Parathyroid adenoma (tissue), 2 donors: Measurements from ENCODE around the gene FAP.

Experiments used
- H2AFZ ChIP-seq: fragments of 300-600 bp; sonication (generic); one replicate; pipeline ENCODE4 v1.7.0; 2017; ENCODE audit warnings: antibody characterized with exemption, mild to moderate bottlenecking
- H3K27ac ChIP-seq: fragments of 300-600 bp; sonication (generic); one replicate; pipeline ENCODE4 v1.7.0; 2017
- H3K27me3 ChIP-seq: fragments of 300-600 bp; sonication (generic); one replicate; pipeline ENCODE4 v1.7.0; 2017; ENCODE audit warnings: low read length; ENCODE audit not compliant: control insufficient read depth, insufficient read depth
- H3K36me3 ChIP-seq: fragments of 300-600 bp; sonication (generic); one replicate; pipeline ENCODE4 v1.7.0; 2017; ENCODE audit warnings: low read length; ENCODE audit not compliant: control insufficient read depth, insufficient read depth
- H3K4me1 ChIP-seq: fragments of 300-600 bp; sonication (generic); one replicate; pipeline ENCODE4 v1.7.0; 2017; ENCODE audit warnings: control low read depth
- H3K4me2 ChIP-seq: fragments of 300-600 bp; sonication (generic); one replicate; pipeline ENCODE4 v1.7.0; 2017; ENCODE audit warnings: low read length
- H3K4me3 ChIP-seq: fragments of 300-600 bp; sonication (generic); one replicate; pipeline ENCODE4 v1.7.0; 2017; ENCODE audit warnings: low read depth, low read length
- H3K79me2 ChIP-seq: fragments of 300-600 bp; sonication (generic); one replicate; pipeline ENCODE4 v1.7.0; 2017; ENCODE audit warnings: control low read depth
- H3K9ac ChIP-seq: fragments of 300-600 bp; sonication (generic); one replicate; pipeline ENCODE4 v1.7.0; 2017; ENCODE audit warnings: mild to moderate bottlenecking
- H3K9me3 ChIP-seq: fragments of 300-600 bp; sonication (generic); one replicate; pipeline ENCODE4 v1.7.0; 2017; ENCODE audit warnings: low read length; ENCODE audit not compliant: control insufficient read depth
- CTCF ChIP-seq: fragments of 300-600 bp; sonication (generic); IDR thresholded peaks from one replicate; pipeline ENCODE4 v1.7.0; 2017; ENCODE audit warnings: antibody characterized with exemption, mild to moderate bottlenecking
- donor health status: primary hyperparathyroidism.

The FAP gene

DNA sequence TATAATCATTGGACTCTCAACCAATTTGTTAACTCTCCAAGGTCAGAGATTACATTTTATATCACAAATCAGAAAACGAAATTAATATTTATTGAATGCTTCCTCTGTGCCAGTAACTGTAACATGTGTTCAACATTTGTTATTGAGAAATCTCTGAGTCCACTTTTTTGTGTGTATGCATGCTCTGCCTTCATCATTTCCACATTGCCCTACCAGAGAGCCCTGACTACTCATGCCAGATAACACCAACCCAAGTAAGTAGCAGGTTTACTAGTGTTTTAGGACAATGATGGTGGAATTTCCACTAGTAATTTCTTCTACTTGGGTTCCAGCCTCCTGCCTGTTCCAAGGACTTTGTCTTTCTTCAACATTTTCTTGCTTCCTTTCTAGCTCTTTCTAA, 14.2 kb upstream of the FAP start:
- Histone ChIP-seq H3K9me3 (no peaks in the 10 kb centered on the region), H3K9ac (no peak overlapping the region), H3K4me2 (no peak overlapping the region), H3K4me1 (no peaks in the 10 kb centered on the region), H2AFZ (no peak overlapping the region), H3K79me2 (no peaks in the 10 kb centered on the region), H3K27me3 (no peaks in the 10 kb centered on the region), H3K36me3 (no peaks in the 10 kb centered on the region), H3K27ac (no peak overlapping the region), H3K4me3 (no peak overlapping the region)
- no peak for TF ChIP-seq CTCF

- Histone ChIP-seq H3K9ac (no peak overlapping the region), H3K79me2 (no peaks in the 10 kb centered on the region), H2AFZ (no peak overlapping the region), H3K4me3 (no peak overlapping the region), H3K36me3 (no peaks in the 10 kb centered on the region), H3K9me3 (no peaks in the 10 kb centered on the region), H3K27ac (no peak overlapping the region), H3K4me1 (no peaks in the 10 kb centered on the region), H3K27me3 (no peaks in the 10 kb centered on the region), H3K4me2 (no peak overlapping the region)
- no peak for TF ChIP-seq CTCF
These were observed 13.3 kb upstream of the FAP start for GRCh38 chr2:162256591-162256991.

- Histone ChIP-seq H3K27ac (no peak overlapping the region), H3K4me2 (no peak overlapping the region), H3K9me3 (no peaks in the 10 kb centered on the region), H3K4me1 (no peaks in the 10 kb centered on the region), H3K79me2 (no peaks in the 10 kb centered on the region), H3K4me3 (no peak overlapping the region), H3K27me3 (no peaks in the 10 kb centered on the region), H3K9ac (no peak overlapping the region), H3K36me3 (no peaks in the 10 kb centered on the region), H2AFZ (no peak overlapping the region)
- no peak for TF ChIP-seq CTCF
These were observed 11.1 kb upstream of the FAP start for GRCh38 chr2:162254236-162254871.

DNA sequence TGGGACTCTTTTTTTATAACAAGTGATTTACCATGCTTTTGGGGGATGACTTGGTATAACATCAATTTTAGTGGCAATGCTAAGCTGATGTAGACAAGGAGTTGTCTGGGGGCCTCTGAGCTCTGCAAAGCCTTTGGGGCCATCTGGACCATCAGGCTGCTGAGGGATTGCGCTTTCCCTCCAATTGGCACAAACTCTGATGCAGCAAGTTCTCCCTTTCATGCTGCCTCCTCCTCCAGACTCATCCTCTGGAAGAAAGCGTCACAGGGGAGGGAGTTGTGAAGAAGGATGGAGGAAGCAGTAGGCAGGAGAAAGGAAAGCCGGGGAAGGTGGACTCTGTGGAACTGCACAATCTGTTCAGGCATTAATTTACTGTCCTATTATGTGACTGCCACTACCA, 10.2 kb upstream of the FAP start:
- no peak overlapping the region for H3K4me3 ChIP-seq
- no peaks in the 10 kb centered on the region for H3K9me3 ChIP-seq
- H3K79me2 ChIP-seq = no peaks in the 10 kb centered on the region
- H2AFZ ChIP-seq = no peak overlapping the region
- no peaks in the 10 kb centered on the region for H3K4me1 ChIP-seq
- no peak overlapping the region for H3K9ac ChIP-seq
- no peak overlapping the region for H3K27ac ChIP-seq
- H3K27me3 ChIP-seq = no peaks in the 10 kb centered on the region
- no peaks in the 10 kb centered on the region for H3K36me3 ChIP-seq
- H3K4me2 ChIP-seq = no peak overlapping the region
- no peak for TF ChIP-seq CTCF

DNA sequence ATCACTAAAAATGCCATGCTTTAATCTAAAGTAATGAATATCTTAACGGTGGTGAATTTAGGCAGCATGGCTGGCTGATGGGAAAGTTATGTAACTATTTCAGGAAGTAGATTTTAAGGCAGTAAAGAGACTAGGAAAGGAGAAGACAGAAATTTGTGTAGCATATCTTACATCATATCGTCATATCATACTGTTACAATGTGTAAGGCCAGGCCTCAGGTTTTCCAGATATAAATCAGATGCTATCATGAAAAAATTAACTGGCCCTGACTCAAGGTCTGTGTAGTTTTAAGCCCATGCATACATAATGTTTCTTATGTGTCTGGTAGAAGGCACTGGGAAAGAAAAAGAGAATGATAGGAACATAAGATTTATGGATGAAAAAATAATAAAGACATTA, 8.9 kb upstream of the FAP start:
- Histone ChIP-seq H3K27me3 (no peaks in the 10 kb centered on the region), H3K4me2 (no peak overlapping the region), H3K9me3 (peaks cover 2% of the 10 kb centered on the region), H3K36me3 (no peaks in the 10 kb centered on the region), H3K4me3 (no peak overlapping the region), H3K4me1 (no peaks in the 10 kb centered on the region), H3K27ac (no peak overlapping the region), H2AFZ (no peak overlapping the region), H3K9ac (no peak overlapping the region), H3K79me2 (no peaks in the 10 kb centered on the region)
- no peak for TF ChIP-seq CTCF
